Skeletal muscle satellite cell (primary cell): Measurements from ENCODE around the gene SORCS2.

ENCODE experiments used
- H3K27me3 ChIP-seq: 2 replicates; pipeline ENCODE4 v1.7.0; 2013; ENCODE audit warnings: low read length; ENCODE audit not compliant: control insufficient read depth, insufficient read depth
- H3K36me3 ChIP-seq: 2 replicates; pipeline ENCODE4 v1.7.0; 2013; ENCODE audit warnings: mild to moderate bottlenecking, control low read depth, low read length; ENCODE audit not compliant: insufficient read depth
- H3K4me1 ChIP-seq: 2 replicates; pipeline ENCODE4 v1.7.0; 2013; ENCODE audit warnings: low read length; ENCODE audit not compliant: control insufficient read depth, insufficient read depth
- H3K4me2 ChIP-seq: 2 replicates; pipeline ENCODE4 v1.7.0; 2013; ENCODE audit warnings: mild to moderate bottlenecking, low read length
- H3K4me3 ChIP-seq: 2 replicates; pipeline ENCODE4 v1.7.0; 2013; ENCODE audit warnings: low read length
- H3K9ac ChIP-seq: 2 replicates; pipeline ENCODE4 v1.7.0; 2013; ENCODE audit warnings: mild to moderate bottlenecking, low read depth, low read length, moderate library complexity
- H3K9me3 ChIP-seq: replicated peaks from 2 replicates; pipeline ENCODE4 v1.7.0; 2013; ENCODE audit warnings: mild to moderate bottlenecking, control low read depth, low read length

SORCS2 gene

DNA sequence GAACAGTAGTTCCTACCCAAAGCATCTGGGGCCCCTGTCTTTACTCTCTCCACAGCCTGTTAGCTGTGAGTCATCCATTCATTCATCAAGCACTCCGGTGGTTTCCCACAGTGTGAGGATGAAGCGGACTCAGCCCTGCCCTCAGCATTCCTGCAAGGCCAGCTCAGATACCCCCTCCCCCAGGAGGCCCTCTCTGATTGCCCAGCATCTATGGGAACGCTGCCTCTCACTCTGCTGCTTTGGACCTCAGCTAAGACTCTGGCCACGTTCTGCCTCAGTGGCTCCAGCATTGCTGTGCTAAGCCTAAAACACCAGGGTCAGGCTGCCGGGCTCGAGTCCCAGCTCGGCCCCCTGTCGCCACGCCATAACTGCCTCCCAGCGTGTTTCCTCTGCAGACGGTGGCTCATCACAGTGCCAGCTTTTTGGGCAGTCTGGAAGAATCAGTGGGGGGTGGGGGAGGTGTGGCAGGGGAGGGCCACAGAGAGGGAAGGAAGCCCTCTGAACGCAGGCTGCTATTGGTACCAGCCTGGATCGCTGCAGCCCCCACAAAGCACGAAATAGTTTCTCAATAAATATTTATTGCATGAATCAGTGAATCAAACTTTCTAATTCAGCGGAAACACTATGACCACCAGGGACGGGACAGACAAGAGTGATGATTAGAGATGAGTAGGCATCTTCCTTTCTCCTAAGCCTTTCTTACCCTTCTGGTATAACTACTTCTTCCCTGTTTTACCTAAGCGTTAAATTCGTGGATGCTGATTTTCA lies 74.4 kb downstream of the SORCS2 start:
- Histone ChIP-seq H3K4me2 (peak overlapping the region; percentile 50), H3K27me3 (peaks cover 17% of the 10 kb centered on the region), H3K36me3 (no peaks in the 10 kb centered on the region), H3K9ac (no peak overlapping the region), H3K4me3 (no peak overlapping the region), H3K9me3 (no peaks in the 10 kb centered on the region), H3K4me1 (peaks cover 10% of the 10 kb centered on the region)

DNA sequence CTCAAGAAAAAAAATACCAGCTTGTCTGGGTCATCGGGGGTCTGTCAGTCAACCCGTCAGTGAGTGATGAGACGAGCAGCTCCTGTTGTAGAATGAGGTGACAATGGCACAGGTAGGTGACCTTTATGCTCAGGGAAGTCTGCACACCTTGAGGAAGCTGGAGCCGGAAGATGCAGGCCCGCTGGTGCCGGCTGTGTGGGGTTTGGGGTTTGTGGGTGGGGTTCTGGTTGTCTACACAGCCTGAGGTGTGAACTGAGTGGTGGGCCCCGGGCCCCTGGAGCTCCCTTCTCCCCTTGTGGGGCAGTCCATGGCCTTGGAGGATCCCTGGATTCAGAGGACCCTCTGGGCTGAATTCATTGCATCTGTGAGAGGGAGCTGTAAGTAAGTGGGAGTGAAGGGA lies 75.5 kb downstream of the SORCS2 start:
- Histone ChIP-seq H3K4me3 (no peak overlapping the region), H3K4me1 (peaks cover 10% of the 10 kb centered on the region), H3K9ac (no peak overlapping the region), H3K36me3 (no peaks in the 10 kb centered on the region), H3K4me2 (no peak overlapping the region), H3K27me3 (peaks cover 14% of the 10 kb centered on the region), H3K9me3 (no peaks in the 10 kb centered on the region)

GRCh38 chr4:7268941-7269340 lies 76.6 kb downstream of the SORCS2 start:
- peaks cover 22% of the 10 kb centered on the region for H3K27me3 ChIP-seq
- H3K9ac ChIP-seq: no peak overlapping the region

GRCh38 chr4:7270121-7270520 lies 77.8 kb downstream of the SORCS2 start:
- Histone ChIP-seq H3K9me3 (no peaks in the 10 kb centered on the region), H3K27me3 (peaks cover 23% of the 10 kb centered on the region), H3K9ac (no peak overlapping the region), H3K36me3 (no peaks in the 10 kb centered on the region), H3K4me1 (peaks cover 10% of the 10 kb centered on the region), H3K4me2 (no peak overlapping the region), H3K4me3 (no peak overlapping the region)

More at GRCh38 chr4:7268941-7269340, 76.6 kb downstream of the SORCS2 start:
- Histone ChIP-seq H3K4me1 (peaks cover 10% of the 10 kb centered on the region), H3K9me3 (no peaks in the 10 kb centered on the region), H3K4me2 (no peak overlapping the region), H3K36me3 (no peaks in the 10 kb centered on the region), H3K4me3 (no peak overlapping the region)

- Histone ChIP-seq H3K36me3 (no peaks in the 10 kb centered on the region), H3K4me1 (no peaks in the 10 kb centered on the region), H3K27me3 (peaks cover 26% of the 10 kb centered on the region), H3K9me3 (no peaks in the 10 kb centered on the region), H3K4me3 (no peak overlapping the region), H3K4me2 (no peak overlapping the region), H3K9ac (no peak overlapping the region)
Measured at GRCh38 chr4:7272404-7272803, 80.1 kb downstream of the SORCS2 start.

GRCh38 chr4:7273738-7274297 lies 81.5 kb downstream of the SORCS2 start:
- Histone ChIP-seq H3K36me3 (no peaks in the 10 kb centered on the region), H3K9me3 (no peaks in the 10 kb centered on the region), H3K27me3 (peaks cover 30% of the 10 kb centered on the region), H3K4me3 (no peak overlapping the region), H3K4me2 (no peak overlapping the region), H3K4me1 (no peaks in the 10 kb centered on the region), H3K9ac (no peak overlapping the region)

GRCh38 chr4:7275067-7275466 lies 82.7 kb downstream of the SORCS2 start:
- Histone ChIP-seq H3K4me1 (no peaks in the 10 kb centered on the region), H3K9me3 (no peaks in the 10 kb centered on the region), H3K9ac (no peak overlapping the region), H3K4me3 (no peak overlapping the region), H3K27me3 (peaks cover 36% of the 10 kb centered on the region), H3K36me3 (no peaks in the 10 kb centered on the region), H3K4me2 (no peak overlapping the region)

- H3K9ac ChIP-seq: no peak overlapping the region
- no peaks in the 10 kb centered on the region for H3K9me3 ChIP-seq
- no peaks in the 10 kb centered on the region for H3K4me1 ChIP-seq
- H3K4me2 ChIP-seq: no peak overlapping the region
- H3K36me3 ChIP-seq: no peaks in the 10 kb centered on the region
- peaks cover 36% of the 10 kb centered on the region for H3K27me3 ChIP-seq
- no peak overlapping the region for H3K4me3 ChIP-seq
Measured at GRCh38 chr4:7275490-7276154, 83.3 kb downstream of the SORCS2 start.

DNA sequence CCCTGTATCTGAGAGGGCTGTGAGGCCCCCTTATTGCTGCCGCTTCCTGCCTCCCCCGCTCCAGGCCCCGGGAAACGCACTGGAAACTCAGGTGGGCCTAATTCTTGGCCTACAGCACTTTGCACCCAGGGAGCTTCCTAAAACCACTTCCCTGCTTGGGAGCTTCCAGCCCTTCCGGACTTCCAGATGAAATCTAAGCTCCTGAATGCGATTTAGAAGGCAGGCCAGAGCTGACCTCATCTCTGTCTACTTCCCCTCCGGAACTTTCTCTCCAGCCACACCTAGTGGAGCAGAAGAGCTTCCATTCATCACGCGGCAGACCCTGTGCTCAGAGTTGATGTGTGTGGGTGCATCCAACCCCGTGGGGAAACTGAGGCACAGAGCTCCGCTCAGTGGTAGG lies 84.2 kb downstream of the SORCS2 start:
- H3K4me1 ChIP-seq: no peaks in the 10 kb centered on the region
- H3K9ac ChIP-seq: no peak overlapping the region
- H3K4me2 ChIP-seq: no peak overlapping the region
- H3K4me3 ChIP-seq: no peak overlapping the region
- no peaks in the 10 kb centered on the region for H3K36me3 ChIP-seq
- H3K9me3 ChIP-seq: no peaks in the 10 kb centered on the region
- H3K27me3 ChIP-seq: peaks cover 30% of the 10 kb centered on the region

DNA sequence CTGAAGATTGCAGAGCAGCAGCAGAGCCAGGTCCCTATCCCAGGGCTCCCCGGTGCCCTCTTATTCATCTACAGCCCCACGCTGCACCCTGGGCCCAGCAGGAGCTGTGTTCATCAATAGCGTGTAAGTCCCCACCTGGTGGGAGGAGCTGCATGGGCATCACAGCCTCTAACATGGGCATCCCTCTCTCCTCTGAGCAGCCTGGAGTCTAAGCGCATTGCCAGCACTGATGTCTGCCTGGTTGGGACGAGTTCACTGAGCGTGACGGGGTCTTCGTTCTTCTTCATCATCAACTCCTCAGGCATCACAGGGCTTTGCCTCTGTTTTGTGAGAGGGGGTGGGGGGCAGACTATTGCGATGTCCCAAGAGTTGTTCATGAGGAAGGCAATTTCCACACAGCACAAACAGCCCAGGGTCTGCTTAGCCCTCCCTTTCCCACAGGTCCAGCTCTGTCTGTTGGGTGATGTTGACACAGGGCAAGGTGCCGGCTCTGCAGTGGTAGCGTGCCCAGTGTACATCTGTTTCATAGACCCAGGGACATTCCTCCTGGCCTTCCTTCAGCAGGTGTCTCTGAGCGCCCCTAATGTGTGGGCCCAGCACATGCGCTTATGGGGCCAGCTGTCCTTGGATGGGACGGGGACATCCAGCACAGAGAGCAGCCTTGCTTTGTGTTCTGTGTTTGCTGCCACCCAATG lies 85.9 kb downstream of the SORCS2 start:
- Histone ChIP-seq H3K4me2 (no peak overlapping the region), H3K9ac (no peak overlapping the region), H3K4me3 (no peak overlapping the region), H3K4me1 (no peaks in the 10 kb centered on the region), H3K27me3 (peaks cover 23% of the 10 kb centered on the region), H3K9me3 (no peaks in the 10 kb centered on the region), H3K36me3 (no peaks in the 10 kb centered on the region)

- Histone ChIP-seq H3K27me3 (peaks cover 24% of the 10 kb centered on the region), H3K4me1 (no peaks in the 10 kb centered on the region), H3K4me3 (no peak overlapping the region), H3K4me2 (no peak overlapping the region), H3K9ac (no peak overlapping the region), H3K9me3 (no peaks in the 10 kb centered on the region), H3K36me3 (no peaks in the 10 kb centered on the region)
Measured at GRCh38 chr4:7278981-7279380, 86.6 kb downstream of the SORCS2 start.
